SK-N-MC (cell line): ENCODE results near the gene P4HB.

Experiments
- DNase-seq: peaks from one replicate; pipeline ENCODE4 v3.0.0-alpha.2; 2011; ENCODE audit warnings: low read depth, low spot score
- H3K27ac ChIP-seq: fragments of 200-600 bp; sonication (generic); 2 replicates; pipeline ENCODE4 v1.5.1; 2016; ENCODE audit warnings: mixed run types
- H3K36me3 ChIP-seq: fragments of 200-600 bp; sonication (generic); 2 replicates; pipeline ENCODE4 v1.6.1; 2017; ENCODE audit warnings: antibody characterized with exemption, low read length, mixed read lengths; ENCODE audit not compliant: insufficient read depth
- H3K4me3 ChIP-seq: fragments of 200-600 bp; sonication (generic); 2 replicates; pipeline ENCODE4 v1.5.1; 2016
- H3K9ac ChIP-seq: fragments of 200-600 bp; sonication (generic); 2 replicates; pipeline ENCODE4 v1.8.0; 2017; ENCODE audit warnings: mixed run types, mixed read lengths; ENCODE audit not compliant: insufficient read length
- H3K9me3 ChIP-seq: fragments of 200-600 bp; sonication (generic); 2 replicates; pipeline ENCODE4 v1.6.1; 2017; ENCODE audit warnings: low read depth, mild to moderate bottlenecking, antibody characterized with exemption, low read length, moderate library complexity, mixed read lengths
- EZH2 ChIP-seq: fragments of 200-600 bp; sonication (generic); IDR thresholded peaks from one replicate; pipeline ENCODE4 v1.6.1; 2017; ENCODE audit warnings: antibody characterized with exemption
- FOXP2 ChIP-seq: optimal IDR thresholded peaks from 2 replicates; pipeline ENCODE3; 2011; ENCODE audit warnings: mild to moderate bottlenecking, moderate library complexity; ENCODE audit not compliant: insufficient read depth; ENCODE audit errors: extremely low read length, control extremely low read depth
- POLR2AphosphoS5 ChIP-seq: IDR thresholded peaks from 2 replicates; pipeline ENCODE4 v1.6.1; 2012; ENCODE audit warnings: mild to moderate bottlenecking, low read depth, low read length, borderline replicate concordance

Gene P4HB

GRCh38 chr17:81889602-81890001 lies 29.3 kb upstream of the P4HB start:
- peak overlapping the region; percentile 93 for H3K9ac ChIP-seq
- no peaks in the 10 kb centered on the region for H3K9me3 ChIP-seq
- H3K27ac ChIP-seq: peak overlapping the region; percentile 85; the same call in 1 of the 2 replicates

GRCh38 chr17:81888988-81889595 lies 28.8 kb upstream of the P4HB start:
- Histone ChIP-seq H3K36me3 (peaks cover 65% of the 10 kb centered on the region), H3K4me3 (no peak overlapping the region), H3K27ac (no peak overlapping the region), H3K9ac (no peak overlapping the region), H3K9me3 (no peaks in the 10 kb centered on the region)
- TF ChIP-seq EZH2 (no peak), POLR2AphosphoS5 (no peak), FOXP2 (no peak)
- no peak for DNase-seq

More at GRCh38 chr17:81889602-81890001, 29.3 kb upstream of the P4HB start:
- H3K36me3 ChIP-seq: peaks cover 63% of the 10 kb centered on the region
- no peak for DNase-seq
- H3K4me3 ChIP-seq: peak overlapping the region; percentile 80
- no peak for TF ChIP-seq POLR2AphosphoS5

DNA sequence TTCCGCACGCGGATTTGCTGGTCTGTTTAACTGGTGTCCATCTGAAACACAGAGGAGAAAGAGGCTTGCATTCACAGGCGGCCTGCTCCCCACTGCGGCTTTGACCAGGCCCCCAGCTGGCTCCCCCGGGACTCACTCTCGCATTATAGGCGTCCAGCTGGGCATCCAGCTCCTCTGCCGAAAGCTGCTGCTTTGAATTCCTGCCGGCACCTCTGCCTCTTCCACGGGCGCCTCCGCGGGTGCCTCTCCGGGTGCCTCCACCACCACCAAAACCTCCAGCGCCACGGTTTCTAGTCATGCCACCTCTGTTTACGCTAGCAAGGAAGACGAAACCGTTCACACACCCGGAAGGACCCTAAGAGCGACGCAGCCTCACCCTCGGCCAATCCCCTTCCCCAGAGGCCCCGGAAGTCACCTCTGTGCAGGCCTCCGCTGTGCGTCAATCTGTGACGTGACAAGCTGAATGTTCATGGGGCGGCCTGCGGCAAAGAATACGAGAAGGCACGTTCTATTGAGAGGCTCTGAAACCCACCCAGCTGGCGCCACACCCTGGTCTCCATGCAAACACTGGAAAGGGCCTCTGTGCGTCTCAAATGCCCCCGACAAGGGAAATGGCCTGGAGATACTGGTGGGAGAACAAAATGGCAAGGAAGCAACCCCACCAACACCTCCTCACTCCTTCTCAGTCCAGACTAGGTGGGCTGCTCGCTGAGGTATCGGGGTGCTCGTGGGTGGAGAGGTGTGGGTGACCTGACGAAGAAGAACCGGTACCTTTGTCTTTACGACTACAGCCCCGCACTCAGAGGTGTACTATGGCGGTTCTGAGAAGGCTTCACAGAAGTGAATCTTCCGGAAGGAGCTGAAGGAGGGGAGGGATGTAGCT lies 28.0 kb upstream of the P4HB start:
- DNase-seq: no peak
- TF ChIP-seq FOXP2 (no peak), POLR2AphosphoS5 (no peak), EZH2 (no peak)
- no peak overlapping the region for H3K4me3 ChIP-seq
- peaks cover 70% of the 10 kb centered on the region for H3K36me3 ChIP-seq
- H3K27ac ChIP-seq: no peak overlapping the region
- H3K9me3 ChIP-seq: no peaks in the 10 kb centered on the region
- H3K9ac ChIP-seq: no peak overlapping the region

DNA sequence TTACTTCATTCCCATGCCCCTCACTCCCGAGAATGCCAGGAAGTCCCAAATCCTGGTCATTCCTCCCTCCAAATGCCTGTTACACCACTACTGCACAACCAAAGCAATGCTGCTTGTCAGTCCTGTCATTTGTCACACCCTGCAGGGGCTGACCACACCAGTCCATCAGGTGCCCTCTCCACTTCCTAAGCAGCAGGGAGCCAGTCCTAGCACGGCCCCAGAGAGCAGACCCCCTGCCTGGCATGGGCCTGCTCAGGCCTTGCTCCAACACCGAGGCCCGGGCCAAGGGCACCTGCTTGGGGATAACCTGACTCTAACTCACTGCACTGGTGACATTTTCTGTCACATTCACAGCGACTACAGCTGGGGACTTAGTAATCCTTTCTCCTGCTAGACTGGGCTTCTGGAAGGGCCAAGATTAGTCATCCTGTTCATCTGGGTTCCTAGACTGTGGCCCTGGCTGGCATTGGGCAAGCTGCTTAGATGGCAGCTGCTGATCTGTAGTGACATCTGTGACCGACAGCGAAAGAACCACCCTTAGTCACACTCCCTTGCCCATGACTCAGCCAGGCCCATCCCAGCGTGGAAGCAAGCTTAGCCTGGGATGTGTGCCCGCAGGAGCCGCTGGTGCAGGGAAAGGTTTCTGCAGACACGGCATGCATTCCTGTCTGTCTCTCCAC lies 25.7 kb upstream of the P4HB start:
- no peak overlapping the region for H3K4me3 ChIP-seq
- H3K36me3 ChIP-seq: peaks cover 89% of the 10 kb centered on the region
- H3K27ac ChIP-seq: no peak overlapping the region
- DNase-seq: no peak
- H3K9ac ChIP-seq: no peak overlapping the region
- TF ChIP-seq FOXP2 (no peak), POLR2AphosphoS5 (no peak; the same call in 1 of the 2 replicates), EZH2 (no peak)
- H3K9me3 ChIP-seq: no peaks in the 10 kb centered on the region

DNA sequence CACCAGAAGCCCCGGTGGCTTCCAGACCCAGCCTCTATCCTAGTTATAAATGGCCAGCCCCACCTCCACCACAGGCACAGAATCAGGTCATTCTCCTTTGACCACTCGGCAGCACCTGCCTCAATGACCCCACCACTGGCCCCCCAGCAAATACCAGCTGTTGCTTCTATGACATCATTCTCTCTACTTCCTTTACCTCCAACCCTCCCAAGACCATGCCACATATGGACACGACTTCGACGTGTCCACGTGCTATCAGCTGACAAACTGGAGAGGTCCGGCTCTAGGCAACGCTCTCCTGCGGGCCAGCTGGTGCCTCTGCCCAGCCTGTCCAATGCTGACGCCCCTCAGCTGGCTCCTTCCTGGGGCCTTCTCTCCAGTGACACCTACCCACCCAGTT lies 25.1 kb upstream of the P4HB start:
- Histone ChIP-seq H3K36me3 (peaks cover 92% of the 10 kb centered on the region), H3K27ac (no peak overlapping the region), H3K4me3 (no peak overlapping the region), H3K9ac (no peak overlapping the region), H3K9me3 (no peaks in the 10 kb centered on the region)
- DNase-seq: no peak
- no peak for TF ChIP-seq EZH2

- H3K36me3 ChIP-seq: peaks cover 92% of the 10 kb centered on the region
- no peak for DNase-seq
- H3K9me3 ChIP-seq: no peaks in the 10 kb centered on the region
- H3K9ac ChIP-seq: no peak overlapping the region
- TF ChIP-seq EZH2: no peak
- no peak for TF ChIP-seq FOXP2
- no peak for TF ChIP-seq POLR2AphosphoS5
- no peak overlapping the region for H3K4me3 ChIP-seq
- no peak overlapping the region for H3K27ac ChIP-seq
Measured at GRCh38 chr17:81884968-81885367, 24.6 kb upstream of the P4HB start.

- DNase-seq: no peak
- Histone ChIP-seq H3K9ac (no peak overlapping the region), H3K9me3 (no peaks in the 10 kb centered on the region), H3K4me3 (no peak overlapping the region), H3K36me3 (peaks cover 92% of the 10 kb centered on the region), H3K27ac (no peak overlapping the region)
- no peak for TF ChIP-seq FOXP2
- TF ChIP-seq POLR2AphosphoS5: no peak
- no peak for TF ChIP-seq EZH2
Measured at GRCh38 chr17:81884520-81884919, 24.2 kb upstream of the P4HB start.

- no peak overlapping the region for H3K4me3 ChIP-seq
- no peak for DNase-seq
- H3K27ac ChIP-seq: no peak overlapping the region
- H3K9me3 ChIP-seq: no peaks in the 10 kb centered on the region
- no peak overlapping the region for H3K9ac ChIP-seq
- no peak for TF ChIP-seq EZH2
- TF ChIP-seq POLR2AphosphoS5: no peak
- no peak for TF ChIP-seq FOXP2
- peaks cover 58% of the 10 kb centered on the region for H3K36me3 ChIP-seq
Measured at GRCh38 chr17:81879121-81879520, 18.8 kb upstream of the P4HB start.
